SK-N-SH (cell line): ENCODE data around the gene ZNF609.

Experiments
- CTCF ChIP-seq: fragments of 200-600 bp; sonication (generic); IDR thresholded peaks from 2 replicates; pipeline ENCODE4 v1.6.1; 2017; ENCODE audit warnings: antibody characterized with exemption, mild to moderate bottlenecking, moderate library complexity
- ELF1 ChIP-seq: IDR thresholded peaks from 2 replicates; pipeline ENCODE4 v1.4.0; 2012
- EP300 ChIP-seq, 2 experiments: IDR thresholded peaks; 2 replicates each; pipeline versions ENCODE4 v1.4.0 to v1.6.1; 2012; ENCODE audit warnings: borderline replicate concordance in 1 of 2, low read depth in 1 of 2, low read length in 1 of 2
- GABPA ChIP-seq: IDR thresholded peaks from 2 replicates; pipeline ENCODE4 v1.4.0; 2012; ENCODE audit warnings: low read depth, mild to moderate bottlenecking
- JUND ChIP-seq: IDR thresholded peaks from 2 replicates; pipeline ENCODE4 v1.4.0; 2012
- POLR2AphosphoS5 ChIP-seq: IDR thresholded peaks from 2 replicates; pipeline ENCODE4 v1.6.1; 2012; ENCODE audit warnings: low read depth, low read length
- SIN3A ChIP-seq: IDR thresholded peaks from 2 replicates; pipeline ENCODE4 v1.6.1; 2012; ENCODE audit warnings: low read depth, mild to moderate bottlenecking, low read length, moderate library complexity, borderline replicate concordance
- TCF12 ChIP-seq: IDR thresholded peaks from 2 replicates; pipeline ENCODE4 v1.4.0; 2012
- YY1 ChIP-seq: IDR thresholded peaks from 2 replicates; pipeline ENCODE4 v1.4.0; 2012; ENCODE audit warnings: low read depth, mild to moderate bottlenecking
- TF ChIP-seq, protein P1 (sequence below): IDR thresholded peaks from 2 replicates; pipeline ENCODE4 v1.6.1; 2012; ENCODE audit warnings: mild to moderate bottlenecking, low read depth, low read length, moderate library complexity

DNA sequence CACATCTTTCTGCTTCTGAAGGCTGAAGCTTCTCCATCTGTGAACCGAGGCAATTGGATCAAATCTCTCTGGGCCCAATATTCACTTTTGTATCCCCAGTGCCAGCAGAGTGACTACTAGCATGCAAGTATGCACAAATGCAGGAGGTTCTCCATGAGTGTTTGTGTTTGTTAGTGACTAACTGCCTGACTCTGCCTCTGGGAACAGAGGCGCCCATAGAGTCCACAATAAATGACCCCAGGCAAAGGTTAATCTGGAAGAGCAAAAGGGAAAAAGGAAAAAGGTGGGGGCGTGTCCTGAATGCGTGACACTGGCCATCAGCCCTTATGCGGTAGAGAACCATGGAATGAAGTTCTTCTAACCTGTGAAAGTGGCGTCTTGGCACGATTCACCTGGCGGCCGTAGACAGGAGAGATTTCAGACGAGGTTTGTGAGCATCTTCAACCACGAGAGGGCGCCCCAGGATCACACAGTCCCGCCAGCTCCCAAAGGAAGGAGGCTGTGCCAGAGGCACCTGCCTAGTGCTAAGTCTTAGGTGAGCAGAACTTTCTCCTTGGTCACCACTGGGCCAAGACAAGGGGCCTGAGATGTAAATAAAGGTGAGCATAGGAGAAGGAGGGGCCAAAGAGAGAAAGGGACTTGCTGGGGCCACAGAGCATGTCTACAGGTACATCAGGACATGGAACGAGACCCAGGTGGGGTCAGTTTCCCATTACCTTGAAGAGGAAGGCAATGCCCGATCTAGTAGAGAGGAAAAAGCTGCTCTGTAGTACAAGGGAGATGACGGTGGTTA is 270.8 kb downstream of the ZNF609 start:
- TF ChIP-seq, protein P1, sequence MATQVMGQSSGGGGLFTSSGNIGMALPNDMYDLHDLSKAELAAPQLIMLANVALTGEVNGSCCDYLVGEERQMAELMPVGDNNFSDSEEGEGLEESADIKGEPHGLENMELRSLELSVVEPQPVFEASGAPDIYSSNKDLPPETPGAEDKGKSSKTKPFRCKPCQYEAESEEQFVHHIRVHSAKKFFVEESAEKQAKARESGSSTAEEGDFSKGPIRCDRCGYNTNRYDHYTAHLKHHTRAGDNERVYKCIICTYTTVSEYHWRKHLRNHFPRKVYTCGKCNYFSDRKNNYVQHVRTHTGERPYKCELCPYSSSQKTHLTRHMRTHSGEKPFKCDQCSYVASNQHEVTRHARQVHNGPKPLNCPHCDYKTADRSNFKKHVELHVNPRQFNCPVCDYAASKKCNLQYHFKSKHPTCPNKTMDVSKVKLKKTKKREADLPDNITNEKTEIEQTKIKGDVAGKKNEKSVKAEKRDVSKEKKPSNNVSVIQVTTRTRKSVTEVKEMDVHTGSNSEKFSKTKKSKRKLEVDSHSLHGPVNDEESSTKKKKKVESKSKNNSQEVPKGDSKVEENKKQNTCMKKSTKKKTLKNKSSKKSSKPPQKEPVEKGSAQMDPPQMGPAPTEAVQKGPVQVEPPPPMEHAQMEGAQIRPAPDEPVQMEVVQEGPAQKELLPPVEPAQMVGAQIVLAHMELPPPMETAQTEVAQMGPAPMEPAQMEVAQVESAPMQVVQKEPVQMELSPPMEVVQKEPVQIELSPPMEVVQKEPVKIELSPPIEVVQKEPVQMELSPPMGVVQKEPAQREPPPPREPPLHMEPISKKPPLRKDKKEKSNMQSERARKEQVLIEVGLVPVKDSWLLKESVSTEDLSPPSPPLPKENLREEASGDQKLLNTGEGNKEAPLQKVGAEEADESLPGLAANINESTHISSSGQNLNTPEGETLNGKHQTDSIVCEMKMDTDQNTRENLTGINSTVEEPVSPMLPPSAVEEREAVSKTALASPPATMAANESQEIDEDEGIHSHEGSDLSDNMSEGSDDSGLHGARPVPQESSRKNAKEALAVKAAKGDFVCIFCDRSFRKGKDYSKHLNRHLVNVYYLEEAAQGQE = no peak
- TF ChIP-seq CTCF = peak; percentile 88
- TF ChIP-seq JUND = no peak
- no peak for TF ChIP-seq EP300 (IDR thresholded peaks at IDR 0.05; ENCODE audit: borderline replicate concordance in 1 of 2, low read depth in 1 of 2, low read length in 1 of 2)
- no peak for TF ChIP-seq SIN3A
- no peak for TF ChIP-seq YY1
- TF ChIP-seq POLR2AphosphoS5 = no peak
- TF ChIP-seq ELF1 = no peak
- no peak for TF ChIP-seq GABPA
- TF ChIP-seq TCF12 = no peak
